Stimulated activated CD4-positive, alpha-beta T cell treated with anti-CD3 and anti-CD28 coated beads, Interleukin-4, amount 100 ng/mL, for 24 hours (primary cell): ENCODE data around the gene EPHB6.
A peak's percentile ranks its signal among the peaks of the same experiment; 100 is the strongest.

Source experiments
- DNase-seq: peaks from one replicate; pipeline ENCODE4 v3.0.0-alpha.2; 2020

The EPHB6 gene

DNA sequence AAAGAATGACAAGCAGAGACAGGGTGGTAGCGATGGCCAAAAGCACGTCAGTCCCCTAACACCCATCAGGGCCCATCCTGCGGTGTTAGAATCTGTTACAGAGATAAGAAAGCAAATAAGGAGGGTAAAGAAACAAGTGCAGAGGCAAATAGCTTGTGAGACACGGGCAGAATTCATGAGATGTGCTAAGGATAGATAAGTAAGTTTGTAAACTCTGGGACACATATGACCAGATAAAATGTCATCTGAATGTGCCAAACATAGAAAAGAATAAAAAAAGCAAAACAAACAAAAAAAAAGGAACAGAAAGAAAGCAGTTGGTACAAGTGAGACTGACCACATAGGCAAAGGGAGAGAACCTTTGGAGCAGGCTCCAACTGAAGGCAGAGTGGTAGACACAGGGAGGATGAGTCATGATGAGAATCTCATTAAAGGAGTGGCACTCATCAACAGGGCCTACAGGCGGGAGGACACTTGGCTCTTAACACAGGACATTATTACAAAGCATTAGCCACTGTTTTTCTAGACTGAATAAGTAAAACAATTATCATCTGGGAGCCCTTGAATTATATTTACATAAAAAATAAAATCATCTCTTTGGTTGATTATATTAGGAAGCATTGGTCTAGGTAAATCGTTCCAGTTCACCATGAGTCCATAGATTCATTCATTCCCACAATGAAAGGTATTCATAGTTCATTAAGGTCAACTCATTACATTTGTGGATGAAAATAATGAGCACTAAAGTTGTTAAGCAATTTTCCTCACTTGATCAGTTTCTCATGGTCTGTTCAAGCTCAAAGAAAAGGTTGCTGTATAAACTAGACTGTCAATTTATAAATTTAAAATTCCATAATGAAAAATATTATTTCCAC is 21.5 kb upstream of the EPHB6 start:
- DNase-seq: no peak

DNA sequence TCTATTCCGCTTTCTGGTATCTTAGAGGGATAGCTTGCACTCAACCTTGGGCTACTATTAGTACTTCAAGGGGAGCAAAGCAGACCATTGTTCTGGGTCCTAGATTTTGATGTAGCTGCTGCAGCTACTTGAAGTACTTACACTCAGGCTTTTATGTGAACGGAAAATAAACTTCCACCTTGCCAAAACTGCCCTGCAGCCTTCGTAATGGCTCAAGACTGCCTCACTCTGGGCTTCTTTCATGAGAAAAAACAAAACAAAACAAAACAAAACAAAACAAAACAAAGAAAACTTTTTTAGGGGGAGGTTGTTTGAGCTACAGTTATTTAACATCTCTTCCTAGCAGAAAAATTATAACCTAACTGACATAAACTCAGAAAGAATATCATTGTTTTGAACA is 19.4 kb upstream of the EPHB6 start:
- DNase-seq: no peak

DNA sequence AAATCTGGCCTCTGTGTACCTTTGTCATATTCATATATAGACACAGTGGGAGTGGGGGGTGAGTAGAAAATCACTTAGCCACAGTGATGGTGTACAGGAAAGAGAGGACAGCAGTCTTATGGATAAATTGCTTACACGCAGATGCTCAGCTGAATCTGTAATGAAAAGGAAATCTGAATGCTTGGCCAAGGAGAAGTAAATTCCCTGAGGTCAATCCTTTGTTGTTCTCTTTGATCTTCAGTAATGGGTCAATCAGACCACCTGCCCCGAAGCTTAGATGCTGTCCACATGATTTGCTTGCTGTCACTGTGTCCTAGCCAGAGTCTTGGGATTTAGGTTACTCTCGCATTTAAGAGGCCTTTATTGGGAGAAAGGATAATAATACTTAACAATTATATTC is 18.4 kb upstream of the EPHB6 start:
- DNase-seq: no peak

DNA sequence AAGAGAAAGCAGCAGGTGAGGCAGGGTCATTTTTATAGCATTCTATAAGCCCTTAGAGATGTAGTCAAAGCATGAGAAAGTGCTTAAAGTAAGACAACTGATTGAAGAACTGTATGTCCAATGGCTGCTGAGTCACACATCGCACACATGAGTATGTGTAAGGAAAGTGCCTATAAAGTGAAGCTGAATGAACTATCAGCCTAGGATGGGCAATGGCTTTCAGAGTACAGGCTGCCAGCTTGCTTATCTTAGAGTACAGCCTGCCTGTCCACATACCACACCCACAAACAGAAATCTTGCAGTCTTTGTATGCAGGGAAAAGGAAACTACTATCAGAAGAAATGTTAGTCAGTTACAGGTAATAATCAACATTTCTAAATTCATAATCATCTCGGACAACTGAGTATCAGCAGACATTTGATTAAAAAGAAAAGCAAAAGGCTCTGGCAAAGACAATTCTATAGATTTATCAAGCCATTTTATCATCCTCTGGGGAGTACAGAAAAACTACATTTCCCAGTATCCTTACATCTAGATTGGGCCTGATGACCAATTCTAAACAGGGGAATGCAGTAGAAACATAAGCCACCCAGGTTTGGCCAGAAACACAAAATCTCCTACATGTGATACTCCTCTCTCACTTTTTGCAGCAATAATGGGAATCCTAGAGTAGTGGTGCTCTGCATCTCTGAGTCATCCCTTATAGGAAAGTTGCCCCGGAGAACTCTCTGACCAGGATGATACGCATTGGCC is 16.2 kb upstream of the EPHB6 start:
- DNase-seq: no peak

DNA sequence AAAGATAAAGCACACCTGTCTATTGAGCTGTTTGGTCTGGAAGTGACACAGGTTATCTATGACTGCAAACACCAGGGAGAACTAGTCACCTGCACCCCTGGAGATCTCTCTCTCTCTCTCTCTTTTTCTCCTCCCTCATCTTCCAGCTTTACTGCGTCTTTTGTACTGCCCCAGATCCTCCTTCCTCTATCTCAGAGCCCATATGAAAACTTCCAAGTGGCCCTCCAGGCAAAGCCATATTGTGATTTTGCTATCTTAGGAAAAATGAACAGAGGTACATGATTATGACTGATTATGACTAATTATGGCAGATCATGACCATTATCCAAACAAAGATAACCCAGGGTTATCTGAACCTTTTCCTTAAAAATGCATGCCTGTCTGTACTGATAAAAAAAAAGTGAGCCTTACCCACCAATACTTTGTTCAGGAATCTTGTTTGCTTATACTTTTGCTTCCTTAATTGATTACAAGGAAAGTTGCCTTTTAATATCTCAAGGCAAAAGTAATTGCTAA is 12.6 kb upstream of the EPHB6 start:
- no peak for DNase-seq

DNA sequence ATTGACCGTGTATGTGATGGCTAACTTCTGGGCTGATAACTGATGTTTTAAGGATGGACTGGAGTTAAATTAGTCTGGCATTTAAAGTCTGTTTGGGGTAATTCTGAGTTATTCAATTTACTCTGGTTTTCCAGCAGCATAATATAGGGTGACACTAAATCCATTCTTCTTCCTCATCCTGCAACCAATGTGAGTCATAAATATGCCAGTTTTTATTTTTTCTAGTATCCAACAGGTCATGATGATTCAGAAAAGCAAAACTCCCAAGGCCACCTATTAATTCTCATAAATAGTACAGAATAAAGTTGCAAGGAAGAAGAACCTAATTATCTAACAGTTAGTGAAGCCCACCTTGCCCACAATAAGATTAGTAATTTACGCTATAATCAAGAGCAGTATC is 7.5 kb upstream of the EPHB6 start:
- no peak for DNase-seq

DNA sequence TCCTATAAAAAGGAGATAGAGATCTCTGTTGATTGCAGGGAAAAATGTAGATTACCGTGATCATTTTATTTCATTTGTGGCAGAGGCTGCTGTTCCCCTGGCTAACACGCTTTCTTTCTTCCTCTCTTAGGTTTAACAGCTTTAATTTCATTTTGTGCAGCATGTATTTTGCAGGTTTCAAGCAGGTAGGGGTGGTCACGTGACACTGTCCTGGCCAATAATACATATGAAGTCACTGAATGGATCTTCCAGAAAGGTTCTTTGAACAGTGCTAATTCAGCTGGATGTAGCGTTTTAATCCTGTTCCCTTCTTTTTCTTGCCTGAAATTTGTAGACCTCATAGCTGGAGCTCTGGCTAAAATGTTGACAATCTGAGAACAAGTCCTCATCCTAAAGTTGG is 3.6 kb upstream of the EPHB6 start:
- no peak for DNase-seq

DNA sequence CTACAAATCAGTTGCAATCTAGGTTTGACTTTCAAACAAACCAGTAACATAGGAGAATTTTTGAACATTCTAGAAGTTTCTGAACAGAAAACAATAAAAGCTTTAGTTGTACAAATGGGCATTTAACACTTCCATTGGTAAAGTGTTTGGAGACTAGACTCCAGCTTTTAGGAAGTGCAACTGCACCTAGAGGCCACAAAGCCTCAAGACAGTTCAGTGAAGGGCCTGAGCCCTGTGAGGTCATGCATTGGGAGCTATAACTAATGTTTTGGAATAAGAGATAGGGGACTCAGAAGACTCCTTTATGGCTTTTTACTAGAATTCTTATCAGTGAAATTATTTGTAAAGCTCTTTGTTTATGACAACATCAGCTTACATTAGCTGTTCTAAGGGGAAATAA is 3.0 kb upstream of the EPHB6 start:
- DNase-seq: no peak

DNA sequence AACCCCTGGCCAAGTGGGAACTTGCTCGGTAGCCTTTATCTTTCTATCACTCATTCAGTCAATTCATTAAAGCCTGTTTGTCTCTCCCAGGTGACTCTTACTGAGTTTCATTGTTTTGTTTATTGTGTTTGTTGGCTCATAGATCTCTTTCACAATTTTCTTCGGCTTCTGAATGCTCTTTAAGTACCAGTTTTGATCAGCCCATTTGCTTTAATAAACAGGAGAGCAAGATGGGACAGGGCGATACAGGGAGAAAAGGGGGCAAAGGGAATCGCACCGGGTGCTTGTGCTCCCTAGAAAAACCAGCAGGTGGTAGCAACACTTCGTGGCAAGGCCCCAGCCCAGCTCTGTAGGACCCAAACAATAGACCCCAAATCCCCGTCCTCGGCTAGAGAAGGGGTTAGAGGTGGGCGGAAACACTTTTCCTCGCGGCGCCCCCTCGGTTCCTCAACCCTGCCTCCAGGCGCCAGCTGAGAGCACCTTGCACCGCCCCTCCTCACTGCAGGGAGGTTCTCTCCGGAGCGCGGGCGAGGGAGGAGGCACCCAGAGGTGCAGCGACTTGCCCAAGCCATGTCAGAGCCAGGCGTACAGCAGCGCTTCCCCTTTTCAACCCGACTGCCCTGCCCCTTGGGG is 1.0 kb upstream of the EPHB6 start:
- peak; percentile 66 for DNase-seq

DNA sequence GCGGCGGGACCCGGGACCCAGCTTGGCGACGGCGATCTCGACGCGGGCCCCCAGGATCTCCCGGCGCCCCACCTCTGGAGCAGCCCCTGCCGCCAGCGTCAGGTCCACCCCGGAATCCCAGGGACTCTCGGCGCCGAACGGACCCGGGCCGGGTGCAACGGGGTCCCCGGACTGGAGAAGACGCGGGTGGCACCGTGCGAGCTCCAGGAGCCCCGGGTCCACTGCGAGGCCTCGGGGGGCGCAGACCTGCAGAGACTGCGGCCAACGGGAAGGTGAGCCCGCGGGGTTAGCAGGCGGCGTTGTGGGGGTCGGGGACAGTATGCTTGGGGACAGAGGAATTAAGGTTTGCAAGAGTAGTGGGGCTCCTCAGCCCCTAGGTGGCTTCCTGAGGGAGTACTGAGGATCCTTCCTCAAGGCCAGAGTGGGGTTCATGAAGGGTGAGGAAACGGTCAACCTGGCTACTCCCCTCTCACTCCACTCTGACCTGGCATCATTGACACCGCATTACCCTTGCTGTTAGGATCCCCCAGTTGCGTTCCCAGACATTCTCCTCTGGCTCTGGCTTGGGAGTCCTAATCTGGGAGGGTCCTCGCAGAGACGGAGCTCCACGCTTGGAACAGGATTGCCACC is 353 bp downstream of the EPHB6 start:
- no peak for DNase-seq

DNA sequence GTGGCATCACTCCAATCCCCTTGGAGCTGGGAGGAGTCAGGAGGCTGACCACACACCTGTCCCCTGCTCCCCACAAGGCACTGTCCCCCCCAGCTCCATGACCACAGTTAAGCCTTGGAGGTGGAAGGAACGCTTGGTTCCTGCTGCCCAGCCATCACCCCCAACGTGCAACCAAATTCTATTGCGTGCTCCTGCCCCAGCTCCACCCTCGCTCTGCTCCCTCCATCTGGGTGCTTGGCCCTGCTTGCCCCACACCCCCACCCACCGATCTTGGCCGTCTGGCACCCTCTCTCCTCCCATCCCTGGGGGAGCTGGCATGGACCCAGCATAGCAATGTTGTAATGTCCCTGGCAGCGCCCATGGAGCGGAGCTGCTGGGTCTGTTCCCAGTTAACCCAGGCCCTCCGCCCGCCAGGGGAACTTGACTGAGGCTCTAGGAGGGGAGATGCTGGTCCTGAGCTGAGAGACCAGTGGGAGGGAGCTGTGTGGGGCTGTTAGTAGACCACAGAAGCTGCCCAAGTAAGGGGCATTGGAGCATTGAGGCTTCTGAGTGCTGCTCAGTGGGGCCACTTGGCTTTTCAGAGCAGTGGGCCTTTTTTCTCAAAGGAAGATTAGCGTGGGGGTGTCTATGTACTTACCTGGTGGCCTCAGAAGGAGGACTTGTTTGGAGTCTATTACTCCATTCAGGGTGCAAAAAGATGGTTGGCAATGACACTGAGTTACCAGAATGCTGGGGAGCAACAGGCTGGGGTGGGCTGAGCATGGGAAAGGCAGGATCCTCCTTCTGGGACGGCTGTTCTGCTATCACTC is 1.1 kb downstream of the EPHB6 start:
- no peak for DNase-seq

DNA sequence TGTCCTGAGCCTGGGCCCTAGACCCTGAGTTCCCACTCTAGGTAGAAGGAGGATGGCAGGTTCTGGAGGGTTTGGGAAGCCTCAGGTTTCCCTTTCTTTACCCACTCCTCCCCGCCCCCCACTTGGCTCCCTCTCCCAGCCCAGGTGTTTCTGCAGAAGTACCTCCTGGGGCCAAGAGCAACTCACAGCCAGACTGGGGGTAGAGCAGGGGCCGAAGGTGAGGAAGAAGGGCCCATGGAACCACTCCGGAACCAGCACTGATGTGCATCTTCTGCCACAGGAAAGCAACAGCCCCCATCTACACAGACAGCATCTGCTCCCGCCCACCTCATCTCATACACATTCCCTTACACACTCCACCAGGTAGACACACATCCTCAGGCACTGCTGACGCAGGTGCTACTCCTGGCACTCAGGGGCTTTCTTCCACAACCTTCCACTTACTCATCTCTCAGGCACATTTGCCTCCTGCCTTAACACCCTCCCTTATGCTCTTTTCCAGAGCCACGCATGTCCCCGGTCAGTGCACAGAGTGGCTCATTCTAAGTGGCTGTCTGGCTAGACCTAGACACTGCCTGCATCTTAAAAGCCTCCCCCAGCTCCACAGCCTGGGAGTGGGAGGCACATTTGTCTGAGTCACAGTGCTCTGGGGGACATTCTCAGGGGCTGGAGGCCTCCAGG is 1.8 kb downstream of the EPHB6 start:
- DNase-seq: no peak

DNA sequence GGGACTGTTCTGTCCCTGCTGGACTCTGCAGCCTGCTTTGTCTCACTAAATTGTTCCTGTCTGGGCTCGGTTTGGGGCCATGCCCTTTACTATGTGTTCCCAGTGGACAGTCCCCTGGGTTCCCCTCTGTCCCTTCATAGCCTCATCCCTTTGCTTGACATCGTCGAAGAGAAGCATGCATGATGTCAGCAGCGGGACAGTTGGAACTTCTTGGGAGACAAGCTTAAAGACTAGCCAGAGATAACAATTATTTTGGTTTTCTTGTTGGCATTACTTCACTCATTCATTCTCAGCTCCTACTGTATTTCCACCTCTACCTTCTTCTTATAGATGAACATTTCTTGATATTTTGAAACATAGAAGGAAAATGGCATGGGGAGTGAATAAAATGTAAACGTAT is 2.7 kb downstream of the EPHB6 start:
- DNase-seq: no peak

DNA sequence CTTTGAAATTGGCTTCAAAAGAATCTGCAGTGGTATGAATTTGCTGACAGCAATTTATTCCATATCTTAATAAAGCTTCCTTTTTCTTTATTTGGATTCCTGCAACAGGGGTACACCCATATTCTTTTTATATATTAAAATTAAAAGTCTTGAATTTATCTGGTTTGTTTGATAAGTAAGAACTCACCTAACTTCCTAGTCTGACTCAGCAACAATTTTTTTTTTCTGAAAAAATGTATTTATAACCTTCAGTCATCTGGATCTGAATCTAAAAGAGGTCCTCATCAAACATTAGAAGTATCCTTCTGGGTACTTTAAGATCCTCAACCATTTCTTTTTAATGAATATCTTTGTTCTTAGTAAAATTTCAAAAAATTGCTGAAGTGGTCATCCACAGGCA is 4.5 kb downstream of the EPHB6 start:
- DNase-seq: no peak

DNA sequence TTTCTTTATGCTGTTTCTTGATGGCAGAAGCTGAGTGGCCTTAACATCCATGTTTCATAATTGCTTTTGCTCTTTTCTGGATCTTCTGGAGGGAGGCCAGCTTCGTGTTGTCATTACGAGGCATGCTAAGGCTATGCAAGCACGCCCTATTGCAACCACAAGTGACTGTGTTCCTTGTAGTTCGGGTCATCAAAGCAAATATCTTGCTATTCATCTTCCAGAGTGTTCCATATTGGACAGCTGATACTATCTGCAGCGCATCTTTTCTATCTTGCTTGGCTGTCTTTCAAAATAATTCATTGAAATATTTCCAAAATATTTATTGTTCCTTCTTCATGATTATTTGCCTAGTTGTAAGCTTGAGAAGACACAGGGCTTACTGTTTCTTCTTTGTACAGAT is 5.0 kb downstream of the EPHB6 start:
- DNase-seq: no peak

DNA sequence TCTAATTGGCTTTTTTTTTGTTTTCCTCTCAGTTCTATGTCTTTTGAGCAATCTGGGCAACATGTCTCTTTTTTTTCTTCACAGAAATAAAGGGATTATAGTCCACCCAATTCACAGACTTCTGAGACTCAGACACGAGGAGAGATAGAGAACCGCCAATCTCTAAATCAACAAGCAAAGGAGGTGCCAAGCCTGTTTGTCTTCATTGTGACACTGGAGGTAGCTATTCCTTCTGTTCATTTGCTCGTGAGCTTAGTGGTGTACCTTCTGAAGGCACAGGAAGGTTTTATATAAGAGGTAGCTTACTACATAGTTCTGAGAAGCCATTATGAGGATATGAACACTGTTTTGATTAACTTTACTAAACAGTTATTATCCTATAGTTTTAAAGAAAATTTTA is 6.1 kb downstream of the EPHB6 start:
- no peak for DNase-seq

DNA sequence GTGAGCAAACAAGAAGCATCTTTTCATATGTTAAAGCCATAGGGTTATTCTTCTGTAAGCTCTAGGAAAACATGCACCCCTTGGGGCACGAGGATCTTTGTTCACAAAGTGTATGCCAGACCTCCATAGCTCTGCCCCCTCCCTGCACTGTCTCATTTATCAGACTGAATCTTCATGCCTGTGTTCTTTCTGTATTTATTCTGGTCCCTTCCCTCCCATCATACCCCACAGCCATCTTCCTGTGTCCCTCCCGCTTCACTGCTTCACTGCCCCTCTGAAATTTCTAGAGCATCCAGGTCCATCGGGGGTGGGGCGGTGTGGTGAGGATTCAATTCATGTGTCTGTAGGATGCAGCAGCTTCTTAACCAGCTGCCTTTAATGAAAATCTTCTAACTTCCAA is 7.5 kb downstream of the EPHB6 start:
- no peak for DNase-seq

DNA sequence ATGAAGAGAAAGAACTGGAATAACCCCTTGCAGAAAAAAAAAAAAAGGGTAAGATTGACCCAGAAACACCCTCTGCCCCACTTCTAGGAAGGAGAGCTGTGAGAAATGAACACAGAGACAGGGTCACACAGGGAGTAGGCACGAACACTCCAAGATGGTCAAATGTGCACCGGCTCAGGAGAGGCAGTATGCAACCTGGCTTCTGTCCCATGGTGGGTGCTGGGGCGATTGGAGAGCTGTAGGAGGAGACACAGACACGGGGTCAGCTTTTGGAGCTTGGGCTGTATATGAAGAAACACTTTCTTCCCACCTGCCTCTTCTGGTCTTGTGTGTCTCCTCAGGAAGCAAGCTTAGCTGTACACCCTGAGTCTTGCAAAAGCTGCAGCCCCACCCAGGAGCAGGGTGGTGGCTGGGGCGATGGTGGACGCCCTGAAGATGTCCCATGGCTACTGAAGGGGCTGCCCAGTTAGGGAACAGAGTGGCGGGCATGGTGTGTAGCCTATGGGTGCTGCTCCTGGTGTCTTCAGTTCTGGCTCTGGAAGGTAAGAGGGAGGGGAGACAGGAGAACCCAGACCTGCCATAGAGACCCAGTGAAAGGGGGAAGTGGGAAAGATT is 8.0 kb downstream of the EPHB6 start:
- DNase-seq: no peak

DNA sequence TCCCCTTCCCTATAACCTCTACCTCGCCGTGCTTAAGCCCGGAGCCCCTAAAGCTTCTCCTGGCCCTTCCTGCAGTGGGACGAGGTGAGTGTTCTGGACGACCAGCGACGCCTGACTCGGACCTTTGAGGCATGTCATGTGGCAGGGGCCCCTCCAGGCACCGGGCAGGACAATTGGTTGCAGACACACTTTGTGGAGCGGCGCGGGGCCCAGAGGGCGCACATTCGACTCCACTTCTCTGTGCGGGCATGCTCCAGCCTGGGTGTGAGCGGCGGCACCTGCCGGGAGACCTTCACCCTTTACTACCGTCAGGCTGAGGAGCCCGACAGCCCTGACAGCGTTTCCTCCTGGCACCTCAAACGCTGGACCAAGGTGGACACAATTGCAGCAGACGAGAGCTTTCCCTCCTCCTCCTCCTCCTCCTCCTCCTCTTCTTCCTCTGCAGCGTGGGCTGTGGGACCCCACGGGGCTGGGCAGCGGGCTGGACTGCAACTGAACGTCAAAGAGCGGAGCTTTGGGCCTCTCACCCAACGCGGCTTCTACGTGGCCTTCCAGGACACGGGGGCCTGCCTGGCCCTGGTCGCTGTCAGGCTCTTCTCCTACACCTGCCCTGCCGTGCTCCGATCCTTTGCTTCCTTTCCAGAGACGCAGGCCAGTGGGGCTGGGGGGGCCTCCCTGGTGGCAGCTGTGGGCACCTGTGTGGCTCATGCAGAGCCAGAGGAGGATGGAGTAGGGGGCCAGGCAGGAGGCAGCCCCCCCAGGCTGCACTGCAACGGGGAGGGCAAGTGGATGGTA is 9.2 kb downstream of the EPHB6 start:
- DNase-seq: no peak

DNA sequence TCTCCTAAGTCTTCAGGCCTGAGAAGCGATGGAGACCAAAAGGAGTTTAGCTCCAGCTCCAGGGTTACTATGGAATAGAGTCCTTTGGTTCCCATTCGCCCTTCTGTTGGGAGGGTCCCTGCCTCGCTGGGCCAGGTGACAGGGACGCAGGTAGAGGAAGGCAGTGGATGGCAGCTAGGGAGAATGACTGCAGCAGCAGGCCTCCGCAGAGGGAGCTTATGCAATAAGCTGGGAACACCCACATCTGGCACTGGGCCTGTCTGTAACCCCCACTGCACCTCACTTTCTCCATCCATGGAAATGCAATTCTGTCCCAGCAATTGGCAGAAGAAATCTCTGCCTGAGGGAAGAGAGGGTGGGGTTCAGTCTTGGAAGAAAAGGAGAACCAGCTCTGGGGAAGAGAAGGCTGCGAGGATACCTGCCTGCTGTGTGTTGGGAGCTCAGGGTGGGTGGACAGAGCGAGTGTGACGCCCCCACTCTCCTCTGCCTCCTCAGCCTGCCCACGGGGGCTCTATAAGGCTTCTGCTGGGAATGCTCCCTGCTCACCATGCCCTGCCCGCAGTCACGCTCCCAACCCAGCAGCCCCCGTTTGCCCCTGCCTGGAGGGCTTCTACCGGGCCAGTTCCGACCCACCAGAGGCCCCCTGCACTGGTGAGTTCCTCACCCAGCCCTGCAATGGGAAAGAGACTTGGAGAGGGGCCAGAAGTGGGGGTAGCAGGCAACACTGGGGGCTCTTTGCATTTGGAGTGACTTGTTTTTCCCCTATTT is 10.3 kb downstream of the EPHB6 start:
- DNase-seq: no peak
